Kidney epithelial cell (primary cell): ENCODE results near the gene ADAMTS19. TPM values are rescaled to one million over a fixed set of nuclear protein-coding genes. Genes with fewer than 3 reads are reported as not detected.
"Not testable (repeated sequence)": the region's sequence is repeated elsewhere in the genome, so short reads cannot be mapped to it uniquely, and the experiment has no call there.

ENCODE experiments used
- DNase-seq: peaks from one replicate; pipeline ENCODE4 v3.0.0-alpha.2; 2010; ENCODE audit warnings: low read depth
- H3K27me3 ChIP-seq: 2 replicates; pipeline ENCODE4 v1.6.0; 2011; ENCODE audit warnings: low read length; ENCODE audit not compliant: control insufficient read depth, insufficient read depth
- H3K36me3 ChIP-seq: 2 replicates; pipeline ENCODE4 v1.5.1; 2011; ENCODE audit warnings: low read length; ENCODE audit not compliant: control insufficient read depth, insufficient read depth
- H3K4me3 ChIP-seq: 2 replicates; pipeline ENCODE4 v1.5.1; 2011; ENCODE audit warnings: low read depth, mild to moderate bottlenecking, control low read depth, low read length
- CTCF ChIP-seq: IDR thresholded peaks from 2 replicates; pipeline ENCODE4 v1.5.1; 2011; ENCODE audit warnings: mild to moderate bottlenecking, moderate library complexity, low read length, control low read depth, inconsistent platforms; ENCODE audit not compliant: insufficient read depth, poor library complexity, severe bottlenecking
- total RNA-seq: library from RNA; depleted of rRNA; stranded (reverse); fragments of >200 nt; gene quantifications from 2 replicates; pipeline ENCODE4 v1.2.3, GENCODE V29; 2015

The ADAMTS19 gene
- total RNA-seq, 1 donor from 2014 or later, result 0.21 TPM

GRCh38 chr5:129569295-129569694 lies 109.2 kb downstream of the ADAMTS19 start:
- Histone ChIP-seq H3K4me3 (no peak overlapping the region), H3K27me3 (no peaks in the 10 kb centered on the region), H3K36me3 (no peaks in the 10 kb centered on the region)
- TF ChIP-seq CTCF, result no peak
- no peak for DNase-seq

GRCh38 chr5:129572060-129572459 lies 112.0 kb downstream of the ADAMTS19 start:
- no peaks in the 10 kb centered on the region for H3K36me3 ChIP-seq
- no peak overlapping the region for H3K4me3 ChIP-seq
- no peak for TF ChIP-seq CTCF
- no peaks in the 10 kb centered on the region for H3K27me3 ChIP-seq
- no peak for DNase-seq

- H3K36me3 ChIP-seq, H3K27me3 ChIP-seq, H3K4me3 ChIP-seq, DNase-seq: not testable (repeated sequence)
Measured at GRCh38 chr5:129584496-129584895, 124.4 kb downstream of the ADAMTS19 start.

- no peak for DNase-seq
- H3K4me3 ChIP-seq, result no peak overlapping the region
- no peaks in the 10 kb centered on the region for H3K27me3 ChIP-seq
- no peak for TF ChIP-seq CTCF
- no peaks in the 10 kb centered on the region for H3K36me3 ChIP-seq
Measured at GRCh38 chr5:129591508-129592160, 131.5 kb downstream of the ADAMTS19 start.

- Histone ChIP-seq H3K36me3 (no peaks in the 10 kb centered on the region), H3K4me3 (no peak overlapping the region), H3K27me3 (no peaks in the 10 kb centered on the region)
- TF ChIP-seq CTCF, result no peak
- no peak for DNase-seq
Measured at GRCh38 chr5:129593525-129593924, 133.4 kb downstream of the ADAMTS19 start.

GRCh38 chr5:129601576-129601975 lies 141.5 kb downstream of the ADAMTS19 start:
- no peak for DNase-seq
- H3K36me3 ChIP-seq, result no peaks in the 10 kb centered on the region
- TF ChIP-seq CTCF, result no peak
- H3K27me3 ChIP-seq, result no peaks in the 10 kb centered on the region
- no peak overlapping the region for H3K4me3 ChIP-seq
